Measurements from ENCODE around the gene MDC1.

Gene MDC1

DNA sequence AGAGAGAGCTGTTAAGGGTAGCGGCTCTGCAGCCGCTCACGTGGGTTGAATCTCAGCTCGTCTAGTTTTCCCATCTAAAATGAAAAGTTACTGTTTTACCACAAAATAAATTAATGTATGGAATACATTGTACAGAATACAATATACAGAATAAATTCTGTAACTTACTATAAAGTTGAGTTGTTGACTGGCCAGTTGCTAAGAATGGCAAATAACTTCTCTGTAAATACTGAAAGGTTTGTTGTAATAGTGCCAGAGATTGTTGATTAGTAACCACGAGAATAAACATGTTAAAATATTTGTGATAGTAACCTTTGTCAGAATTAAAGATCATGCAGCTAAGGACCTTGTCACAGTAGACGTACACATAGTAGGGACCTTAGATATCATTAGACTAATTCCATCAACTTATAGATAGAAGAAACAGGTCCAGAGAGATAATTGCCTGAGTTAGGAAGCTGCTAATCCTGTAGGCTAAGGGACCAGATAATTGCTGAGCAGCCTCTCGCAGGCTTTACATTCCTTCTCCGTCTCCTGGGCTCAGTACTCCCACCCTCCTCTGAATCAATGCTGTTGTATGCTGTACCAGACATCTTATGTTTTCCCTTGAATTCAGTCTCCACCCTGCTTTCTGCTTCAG is 25.8 kb downstream of the MDC1 start:
- no peak for DNase-seq

DNA sequence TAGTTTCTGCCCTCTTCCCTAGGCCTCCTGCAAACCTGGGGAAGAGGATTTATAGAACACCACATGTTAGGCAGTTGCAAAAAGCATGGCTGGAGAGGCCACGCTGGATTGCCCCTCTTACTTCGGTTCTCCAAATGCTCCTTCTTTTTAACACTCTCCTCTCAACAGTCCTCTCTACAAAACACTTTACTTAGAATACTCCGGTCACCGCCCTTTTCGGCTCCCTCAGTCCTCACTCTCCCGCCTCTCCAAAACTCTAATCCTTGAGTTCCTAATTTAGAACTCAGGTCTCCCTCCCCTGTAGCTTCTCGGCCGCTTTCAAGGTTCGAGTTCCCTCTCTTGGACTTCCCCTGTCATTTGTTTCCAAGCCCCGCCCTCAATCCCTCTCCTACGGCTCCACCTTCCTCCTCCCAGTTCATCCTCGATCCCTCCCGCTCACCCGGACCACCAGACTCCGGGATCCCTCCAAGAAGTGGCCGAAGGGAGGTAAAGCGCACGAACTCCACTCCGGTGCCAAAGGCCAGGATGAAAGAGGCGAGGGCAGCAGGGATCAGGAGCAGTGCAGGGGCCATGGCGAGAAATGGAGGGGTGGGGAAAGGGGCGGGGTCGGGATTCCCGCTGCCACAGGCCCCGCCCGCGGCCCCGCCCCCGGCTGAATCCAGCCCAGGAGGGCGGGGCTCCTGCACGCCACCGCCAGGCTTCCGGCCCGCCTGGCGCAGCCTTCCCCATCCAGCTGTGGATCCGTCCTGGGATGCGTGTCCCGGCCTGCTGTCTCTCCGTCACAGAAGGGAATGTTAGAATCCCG is 26.5 kb downstream of the MDC1 start, which contains the start of gene NRM:
Gene NRM (minus strand): TSS at position 582 of the 805 bp plus-strand sequence. CDS start 10 bp downstream, at position 572.
- peak; percentile 74 to 83 for DNase-seq

DNA sequence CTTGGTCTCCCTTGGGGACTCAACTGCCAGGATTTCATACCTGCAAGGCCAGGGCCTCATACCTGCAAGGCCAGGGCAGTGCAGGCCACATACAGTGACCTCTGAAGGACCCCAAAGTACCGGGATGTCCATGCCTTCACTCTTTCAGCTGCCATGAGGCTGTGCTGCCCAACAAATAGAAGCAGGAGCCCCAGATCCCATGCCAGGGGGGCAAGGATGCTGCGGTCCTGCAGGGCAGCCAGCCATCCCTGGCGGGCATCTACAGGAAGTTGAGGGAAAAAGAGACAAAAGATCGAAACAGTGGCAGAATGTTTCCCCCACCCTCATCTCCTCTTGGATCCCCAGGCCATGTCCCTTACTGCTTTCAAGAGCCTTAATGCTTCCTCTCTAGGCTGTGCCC is 27.1 kb downstream of the MDC1 start:
- no peak for DNase-seq

DNA sequence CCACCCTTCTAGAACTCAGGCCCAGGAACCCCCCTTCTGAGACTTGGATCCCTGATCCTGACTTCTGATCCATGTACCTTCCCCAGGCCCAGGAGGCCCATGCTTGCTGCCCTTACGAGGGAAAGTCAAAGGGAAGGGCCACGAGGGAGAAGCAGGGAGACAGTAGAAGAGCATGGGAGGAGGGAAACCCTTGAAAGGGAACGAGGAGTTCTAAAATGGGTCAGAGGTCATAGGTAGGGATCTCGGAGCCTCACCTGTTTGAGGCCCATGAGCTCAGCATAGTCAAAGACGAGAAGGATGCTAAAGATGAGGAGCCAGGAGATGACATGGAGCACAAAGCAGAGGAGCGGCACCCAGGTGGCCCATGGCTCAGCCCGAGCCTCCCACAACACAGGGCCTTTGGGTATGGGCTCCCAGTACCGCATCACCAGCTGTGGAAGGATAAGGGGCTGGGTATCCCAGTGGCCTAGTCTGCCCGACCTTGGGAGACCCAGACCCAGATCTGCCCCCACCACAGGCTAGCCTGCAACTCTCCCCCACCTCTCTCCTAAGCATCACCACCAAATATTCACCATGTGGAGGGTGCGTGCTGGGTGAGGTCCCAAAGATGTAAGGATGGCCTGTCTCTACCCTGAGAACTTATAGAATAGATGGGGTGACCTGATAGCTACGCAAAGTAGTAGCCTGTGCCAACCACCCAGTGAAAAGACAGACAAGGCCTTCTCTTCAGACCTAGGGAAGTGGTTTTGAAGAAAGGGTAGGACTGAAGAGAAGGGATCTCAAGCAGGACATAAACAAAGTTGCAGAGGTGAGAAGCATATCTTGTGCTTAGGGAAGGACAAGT is 27.8 kb downstream of the MDC1 start:
- DNase-seq = no peak

DNA sequence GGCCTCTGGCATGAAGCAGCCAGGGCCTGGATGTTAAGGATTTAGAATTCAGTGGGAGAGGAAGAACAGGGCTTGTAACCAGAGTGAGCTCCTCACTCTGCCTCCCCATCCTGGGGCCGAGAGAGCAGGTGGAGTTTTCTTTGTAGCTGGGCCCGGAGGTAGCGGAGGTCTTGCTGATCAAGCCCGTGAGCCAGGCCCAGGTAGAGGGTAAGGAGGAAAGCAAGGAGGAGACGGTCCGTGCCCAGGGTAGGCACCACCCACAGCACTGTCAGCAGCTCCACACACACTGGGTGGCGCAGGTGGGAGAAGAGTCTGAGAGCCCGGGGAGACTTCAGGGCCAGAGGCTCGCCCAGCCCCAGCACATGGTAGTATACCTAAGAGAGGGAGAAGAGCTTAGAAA is 28.5 kb downstream of the MDC1 start:
- no peak for DNase-seq

DNA sequence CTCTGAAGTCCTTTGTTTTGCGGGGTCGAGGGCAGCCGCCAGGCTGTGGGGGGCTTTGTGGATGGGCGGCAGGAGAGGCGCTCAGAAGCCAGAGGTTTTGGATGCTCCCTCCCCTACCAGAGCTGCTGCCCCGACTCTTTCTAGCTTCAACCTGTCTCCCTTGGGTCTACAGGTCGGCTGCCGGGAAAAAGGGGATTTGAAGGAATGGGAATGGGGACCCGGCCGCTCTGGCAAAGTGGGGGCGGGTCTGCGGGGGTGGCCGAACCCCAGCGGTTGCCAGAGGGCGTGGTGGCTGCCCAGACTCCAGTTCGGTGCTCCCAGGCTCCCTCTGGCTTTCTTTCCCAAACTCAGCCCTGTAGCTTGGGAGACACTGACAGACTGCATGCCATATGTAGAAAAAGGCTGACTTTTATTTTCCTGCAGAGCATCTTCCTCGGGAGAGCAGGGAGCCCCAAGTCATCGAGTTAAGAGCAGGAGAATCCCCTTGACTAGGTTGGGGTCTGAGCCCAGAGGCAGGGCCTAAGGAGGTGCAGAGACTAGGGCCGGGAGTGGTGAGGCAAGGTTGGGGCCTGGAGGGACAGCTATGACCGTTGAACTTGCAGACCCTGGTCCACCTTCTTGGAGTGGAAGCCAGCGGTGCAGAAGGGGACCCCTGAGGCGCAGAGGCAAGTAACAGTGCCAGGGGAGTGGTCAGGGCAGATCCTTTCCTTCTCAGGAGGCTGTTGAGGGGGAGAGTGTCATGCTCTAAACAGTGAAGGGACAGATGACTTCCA is 29.2 kb downstream of the MDC1 start:
- DNase-seq = no peak

DNA sequence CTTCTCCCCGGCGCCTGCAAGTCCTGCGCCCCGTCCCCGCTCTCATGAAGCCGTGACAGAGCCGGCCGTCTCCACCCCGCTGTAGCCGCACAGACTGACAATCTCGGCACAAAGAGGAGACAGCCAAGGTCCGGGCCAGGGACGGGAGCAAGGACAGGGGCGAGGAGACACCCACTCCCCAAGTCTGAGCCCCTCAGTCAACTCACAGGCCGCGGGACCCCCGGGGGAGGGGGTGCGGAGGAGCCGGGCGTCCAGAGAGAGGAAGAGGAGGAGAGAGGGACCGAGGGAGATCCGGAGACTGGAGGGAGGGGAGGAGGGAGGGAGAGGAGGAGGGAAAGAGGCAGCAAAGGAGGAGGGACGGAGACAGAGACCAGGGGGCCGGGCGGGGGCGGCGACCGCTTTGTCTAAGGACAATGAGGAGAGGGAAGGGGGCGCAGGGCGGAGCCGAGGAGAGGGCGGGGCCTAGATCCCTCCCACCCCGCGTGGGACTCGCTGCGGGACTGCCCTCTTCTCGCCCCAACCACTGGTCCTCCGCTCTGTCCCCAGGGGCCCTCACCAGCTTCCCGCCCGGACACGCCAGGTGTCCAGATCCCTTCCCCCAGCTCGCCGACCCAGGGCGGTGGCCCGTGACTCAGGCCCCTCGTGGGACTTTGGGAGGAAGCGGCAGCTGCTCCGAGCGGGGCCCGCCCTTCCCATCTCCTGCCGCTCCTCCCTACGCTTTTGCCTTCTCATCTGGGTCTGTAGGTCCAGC is 30.0 kb downstream of the MDC1 start:
- DNase-seq = peak; percentile 58 to 69

DNA sequence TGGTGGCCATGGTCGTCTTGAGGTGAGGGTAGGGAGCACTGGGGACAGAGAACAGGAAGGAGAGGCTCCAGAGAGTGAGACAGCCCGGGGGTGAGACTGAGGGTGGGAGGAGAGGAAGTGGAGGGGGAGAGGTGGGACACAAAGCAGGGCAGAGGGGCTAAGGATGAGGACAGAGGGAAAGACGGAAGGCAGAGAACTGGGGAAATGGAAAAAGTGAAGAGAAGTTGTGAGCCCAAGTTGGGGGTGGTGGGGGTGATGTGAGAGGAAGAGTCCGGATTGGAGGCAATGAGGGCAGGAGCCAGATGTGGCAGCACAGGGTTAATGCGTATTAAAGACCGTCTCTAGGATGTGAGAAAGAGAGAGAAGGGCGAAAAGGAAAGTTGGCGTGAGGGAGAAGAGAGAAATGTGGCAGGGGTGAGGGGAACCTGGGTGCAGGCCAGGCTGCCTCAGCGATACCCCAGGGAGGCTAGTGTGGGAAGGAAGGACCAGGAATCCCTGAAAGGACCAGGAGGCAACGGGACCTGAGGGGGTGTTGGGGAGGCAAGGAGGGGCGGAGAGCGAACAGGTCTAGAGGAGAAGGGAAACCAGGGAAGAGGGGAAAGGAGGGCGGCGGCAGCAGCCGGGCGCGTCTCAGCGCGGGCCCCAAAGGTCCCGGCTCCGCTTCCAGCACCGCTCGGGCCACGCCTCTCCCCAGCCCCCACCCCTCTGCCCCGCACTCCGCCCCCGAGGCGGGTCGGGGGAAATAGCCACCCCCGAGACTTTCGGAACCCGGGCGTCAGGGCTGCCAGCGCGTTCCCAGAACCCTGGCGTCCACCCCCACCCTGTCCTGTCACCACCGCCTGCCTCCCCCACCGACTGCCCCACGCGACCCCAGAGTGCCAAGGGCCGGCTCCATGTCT is 30.8 kb downstream of the MDC1 start, which contains the start of gene PPP1R18:
Gene PPP1R18 (minus strand): TSS at position 637 of the 899 bp plus-strand sequence. CDS start 627 bp downstream, at position 10.
- DNase-seq = peak in 1 of 2 experiments; percentile 24

DNA sequence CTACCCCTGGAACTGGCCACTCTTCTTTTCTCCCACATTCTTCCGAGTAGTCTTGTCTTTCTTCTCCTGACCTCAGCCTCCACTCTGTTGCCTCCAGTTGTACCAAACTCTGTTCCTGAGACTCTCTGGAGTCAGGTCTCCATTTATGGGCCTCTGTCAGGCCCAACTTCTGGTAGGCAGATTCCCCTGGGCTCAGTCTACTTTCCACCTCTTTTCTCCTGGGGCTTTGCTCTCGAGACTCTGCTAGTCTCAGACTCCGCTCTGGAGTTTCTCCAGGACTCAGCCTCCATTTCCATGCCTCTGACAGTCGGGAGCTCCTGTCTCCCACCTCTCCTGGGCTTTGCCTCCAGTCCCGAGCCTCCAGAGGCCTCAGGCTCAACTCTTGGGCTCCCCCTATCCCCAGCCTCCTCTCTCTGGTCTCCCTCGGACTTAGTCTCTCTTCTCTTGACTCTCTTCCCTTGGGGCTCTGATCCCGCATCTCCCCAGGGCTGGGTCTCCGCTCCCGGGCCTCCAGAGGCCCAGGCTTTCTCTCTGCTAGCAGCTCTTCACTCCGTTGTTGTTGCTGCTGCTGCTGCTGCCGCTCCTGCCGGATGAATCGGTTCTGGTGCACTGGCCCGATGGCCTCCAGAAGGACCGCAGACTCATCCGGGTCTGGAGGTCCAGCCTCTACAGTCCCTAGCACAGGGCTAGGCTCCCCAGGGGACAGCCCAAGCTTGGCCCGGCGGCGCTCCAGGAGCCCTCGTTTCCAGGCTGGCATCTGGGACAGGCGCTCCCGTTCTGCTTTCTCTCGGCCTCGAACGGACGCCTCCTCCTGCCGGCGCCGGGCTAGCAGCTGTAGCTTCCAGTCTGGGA is 31.7 kb downstream of the MDC1 start:
- no peak for DNase-seq

DNA sequence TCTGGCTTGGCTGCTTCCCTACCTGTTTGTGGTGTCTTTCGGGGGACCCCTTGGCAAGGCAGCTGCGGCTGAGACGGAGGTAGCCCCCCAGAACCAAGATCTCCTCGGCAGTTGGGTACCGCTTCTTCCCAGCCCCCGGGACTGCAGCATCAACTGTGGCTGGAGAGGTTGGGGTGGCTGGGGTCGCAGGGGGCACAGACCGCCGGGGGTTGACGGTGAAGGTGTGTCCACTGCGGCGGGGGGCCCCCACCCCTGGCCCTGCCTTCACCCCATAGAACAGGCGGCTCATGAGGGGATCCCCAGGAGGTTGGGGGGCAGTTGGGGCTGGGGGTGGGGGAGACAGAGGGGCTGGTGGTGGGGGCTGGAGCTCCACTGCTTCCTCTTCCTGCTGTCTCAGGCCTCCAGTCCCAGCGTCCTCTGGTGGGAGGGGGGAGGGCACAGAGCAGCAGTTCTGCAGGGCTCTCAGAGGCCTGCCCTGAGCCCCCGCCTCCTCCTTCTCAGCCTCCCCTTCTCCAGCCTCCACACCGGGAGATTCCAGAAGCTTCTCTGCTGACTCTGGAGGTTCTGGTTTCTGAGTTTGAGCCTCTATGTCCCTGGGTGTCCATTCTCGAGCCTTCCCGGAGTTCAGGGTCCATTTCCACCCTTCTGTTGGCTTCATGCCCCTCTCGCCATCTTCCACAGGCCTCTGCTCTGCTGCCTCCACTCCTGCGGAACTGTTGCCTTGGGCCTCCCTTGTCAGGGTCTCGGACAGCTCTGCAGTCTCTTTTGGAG is 32.5 kb downstream of the MDC1 start:
- no peak for DNase-seq

DNA sequence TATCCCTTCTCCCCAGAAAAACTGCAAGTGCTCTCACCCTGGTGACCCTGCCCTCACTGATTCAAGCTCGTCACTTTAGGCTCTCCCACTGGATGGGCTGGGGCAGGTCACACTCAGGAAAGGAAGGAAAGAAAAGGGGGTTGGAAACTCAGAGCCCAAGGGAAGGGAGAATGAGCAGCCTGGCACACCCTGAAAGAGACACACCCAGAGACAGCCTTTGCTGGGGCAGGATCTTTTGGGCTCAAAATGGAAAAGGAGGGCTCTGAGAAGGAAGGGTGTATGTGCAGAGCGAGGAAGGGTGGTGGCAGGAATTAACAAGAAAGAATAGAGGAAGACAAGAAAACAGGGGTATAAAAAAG is 33.1 kb downstream of the MDC1 start:
- DNase-seq = no peak

DNA sequence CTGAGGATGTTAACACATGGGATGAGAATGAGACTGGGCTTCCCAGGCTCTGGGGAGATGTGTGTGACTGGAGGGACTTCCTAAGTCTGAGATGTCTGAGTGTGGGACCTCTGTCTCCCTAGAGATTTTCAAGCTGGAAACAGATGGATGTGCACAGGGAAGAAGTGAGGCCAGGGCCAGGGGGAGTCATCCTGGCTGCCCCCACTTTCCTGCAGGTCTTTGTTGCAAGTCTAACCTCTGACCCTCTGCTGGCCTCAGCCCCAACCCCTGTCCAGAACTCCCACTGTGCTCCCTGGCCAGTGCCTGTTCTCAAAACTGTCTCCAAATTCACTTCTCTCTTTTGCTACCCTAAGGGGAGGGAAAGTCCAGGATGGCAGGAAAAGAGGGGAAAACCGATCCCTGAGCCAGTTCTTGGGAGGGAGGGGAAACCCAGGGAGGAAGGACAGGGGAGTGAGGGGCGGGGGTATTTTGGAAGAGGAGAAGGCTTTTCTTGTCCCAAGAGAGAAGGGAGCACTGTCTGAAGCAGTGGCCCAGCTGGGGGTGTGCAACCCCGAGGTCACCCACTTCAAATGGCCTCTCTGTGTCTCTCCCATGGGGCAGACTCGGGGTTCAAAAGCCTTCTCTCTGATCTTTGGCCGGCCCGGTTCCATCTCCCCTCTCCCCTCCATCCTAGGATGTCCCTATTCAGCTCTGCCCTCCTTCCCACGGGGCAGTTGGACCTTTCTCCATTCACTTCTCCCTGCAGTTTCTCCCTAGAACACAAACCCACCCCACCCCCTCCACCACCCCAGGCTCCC is 33.7 kb downstream of the MDC1 start:
- no peak for DNase-seq

DNA sequence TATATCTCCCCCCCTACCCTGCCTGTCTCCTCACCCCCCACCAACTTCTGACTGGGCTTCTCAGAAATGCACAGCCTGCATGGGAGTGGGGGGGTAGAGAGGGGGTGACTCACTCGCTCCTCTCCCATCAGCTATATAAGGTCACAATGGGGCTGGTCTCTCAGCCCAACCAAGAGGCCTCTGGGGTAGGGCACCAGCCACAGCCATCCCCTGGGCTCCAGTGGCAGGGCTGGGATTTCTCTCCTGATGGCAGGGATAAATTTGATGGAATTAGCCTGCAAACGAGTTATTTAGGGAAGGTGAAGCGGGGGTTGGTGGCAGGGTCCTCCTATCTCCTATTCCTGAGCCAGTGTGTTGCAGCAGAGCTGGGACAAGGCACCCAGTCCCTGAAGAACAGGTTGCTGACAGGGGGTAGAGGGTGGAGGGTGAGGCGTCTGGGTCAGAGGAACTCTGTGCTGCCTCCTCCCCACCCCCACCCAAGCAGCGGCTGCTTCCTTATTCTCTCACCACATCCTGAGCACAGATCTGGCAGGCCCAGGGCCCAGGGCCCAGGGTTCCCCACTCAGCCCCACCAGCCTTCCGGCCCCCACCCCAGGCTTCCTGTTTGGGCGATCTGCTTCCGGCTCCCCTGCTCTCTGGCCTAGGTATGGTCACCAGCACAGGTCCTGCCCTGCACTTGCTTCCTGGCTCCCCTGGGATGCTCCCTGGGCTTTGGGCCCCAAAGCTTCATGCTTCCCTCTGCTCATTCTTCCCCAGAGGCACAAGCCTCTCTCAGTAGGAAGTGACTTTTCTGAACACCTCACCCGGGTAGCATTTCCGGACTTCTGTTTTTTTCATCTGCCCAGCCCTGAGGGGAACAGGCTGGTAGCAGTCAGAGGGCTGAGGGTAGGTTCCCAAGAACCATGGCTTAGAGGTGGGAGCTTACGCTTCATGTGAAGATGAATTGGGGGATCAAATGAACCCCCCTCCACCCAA is 34.7 kb downstream of the MDC1 start:
- DNase-seq = peak in 1 of 2 experiments; percentile 29

DNA sequence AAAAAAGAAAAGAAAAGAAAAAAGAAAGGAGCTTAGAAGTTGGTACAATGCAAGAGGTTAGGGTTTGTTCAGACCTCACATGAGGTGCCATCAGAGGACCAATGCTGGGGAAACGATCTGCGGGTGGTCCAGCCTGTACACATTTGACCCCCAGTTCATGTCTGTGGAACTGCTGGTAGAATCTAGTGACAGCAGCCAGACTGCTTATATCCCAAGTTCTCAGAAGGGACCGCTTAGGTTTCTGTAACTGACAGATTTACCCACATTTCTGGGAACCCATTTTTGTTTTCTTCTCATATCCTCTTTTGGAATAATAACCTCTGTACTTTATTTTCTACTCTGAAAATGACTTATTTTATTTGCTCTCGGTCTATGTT is 35.3 kb downstream of the MDC1 start:
- DNase-seq = no peak

DNA sequence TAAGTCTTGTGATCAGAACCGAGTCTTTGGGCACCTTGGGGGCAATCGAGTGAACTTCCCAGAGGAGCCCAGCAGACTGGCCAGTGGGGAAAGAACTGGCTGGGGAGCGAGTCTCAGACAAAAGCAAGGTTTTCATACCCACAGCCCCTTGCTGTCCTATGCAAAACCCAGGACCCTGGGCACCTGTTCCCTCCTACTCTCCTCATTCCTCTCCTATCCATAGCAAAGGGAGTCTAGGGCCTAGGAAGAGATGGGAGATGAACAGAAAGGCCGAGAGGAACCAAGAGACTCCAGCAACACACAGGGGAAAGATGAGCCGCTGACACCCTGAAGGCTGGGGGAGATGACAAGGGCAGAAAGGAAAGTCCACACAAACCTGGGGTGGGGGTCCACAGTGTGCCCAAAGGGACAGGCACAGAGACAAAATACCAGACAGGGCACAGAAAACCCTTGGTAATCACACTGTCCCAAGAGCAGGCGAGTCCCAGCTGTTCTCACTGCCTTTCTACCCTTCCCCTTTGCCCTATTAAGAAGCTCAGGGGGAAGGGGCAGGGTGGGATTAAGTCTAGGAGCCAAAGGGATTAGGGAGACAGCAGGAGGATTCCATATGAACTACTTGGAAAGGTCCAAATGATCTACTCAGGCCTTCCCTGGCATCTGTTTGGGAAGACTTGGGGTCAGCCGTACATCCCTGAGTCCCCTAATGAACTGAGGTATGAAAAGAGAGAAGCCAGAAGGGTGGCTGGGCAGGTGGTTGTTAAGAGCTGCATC is 37.1 kb downstream of the MDC1 start:
- DNase-seq = no peak

Data from NCI-H2081 (cell line).